Measurements from ENCODE around the gene ZFP14.
"Not testable (repeated sequence)": the region's sequence is repeated elsewhere in the genome, so short reads cannot be mapped to it uniquely, and the experiment has no call there.

The ZFP14 gene

GRCh38 chr19:36329534-36329933 is 49.5 kb downstream of the ZFP14 start:
- DNase-seq, result not testable (repeated sequence)

- not testable (repeated sequence) for DNase-seq
Observed at GRCh38 chr19:36326649-36327048, 52.4 kb downstream of the ZFP14 start.

GRCh38 chr19:36315164-36315563 is 63.8 kb downstream of the ZFP14 start:
- not testable (repeated sequence) for DNase-seq

GRCh38 chr19:36314053-36314452 is 64.9 kb downstream of the ZFP14 start:
- not testable (repeated sequence) for DNase-seq

- DNase-seq, result not testable (repeated sequence)
Observed at GRCh38 chr19:36311098-36311760, 67.8 kb downstream of the ZFP14 start.

GRCh38 chr19:36310416-36310990 is 68.5 kb downstream of the ZFP14 start:
- DNase-seq, result not testable (repeated sequence)

- not testable (repeated sequence) for DNase-seq
Observed at GRCh38 chr19:36309759-36310158, 69.2 kb downstream of the ZFP14 start.

- not testable (repeated sequence) for DNase-seq
Observed at GRCh38 chr19:36309309-36309708, 69.7 kb downstream of the ZFP14 start.

GRCh38 chr19:36292317-36292716 is 86.7 kb downstream of the ZFP14 start:
- not testable (repeated sequence) for DNase-seq
